Heart left ventricle (tissue), 16 donors: ENCODE data around the gene ARMH3. TPM values are rescaled to one million over a fixed set of nuclear protein-coding genes. Genes with fewer than 3 reads are reported as not detected.
A peak's percentile ranks its signal among the peaks of the same experiment; 100 is the strongest.

Experiments
- ATAC-seq, 4 donors: fragments of 200-7000 bp; cut with Tn5 transposase; one replicate each; pipeline ENCODE4 v1.9.1; 2020 to 2022; ENCODE audit warnings: moderate library complexity in 4 of 4, mild to moderate bottlenecking in 3 of 4, moderate number of reproducible peaks in 1 of 4
- DNase-seq, 5 donors: peaks; one replicate each; pipeline ENCODE4 v3.0.0-alpha.2; 2020
- H3K27ac ChIP-seq, 12 donors: fragments of 200-600 bp; sonication (generic) in 4 of 12; one replicate each; pipeline versions ENCODE4 v1.5.0 to v1.8.0; 2016 to 2022; ENCODE audit warnings: mild to moderate bottlenecking in 2 of 12
- H3K27me3 ChIP-seq, 9 donors: fragments of 200-600 bp; sonication (generic) in 2 of 9; one replicate each; pipeline versions ENCODE4 v1.5.1 to v1.8.0; 2016 to 2022; ENCODE audit warnings: mild to moderate bottlenecking in 3 of 9
- H3K36me3 ChIP-seq, 9 donors: fragments of 200-600 bp; sonication (generic) in 2 of 9; one replicate each; pipeline versions ENCODE4 v1.5.0 to v1.8.0; 2018 to 2022; ENCODE audit warnings: mild to moderate bottlenecking in 2 of 9
- H3K4me1 ChIP-seq, 12 donors: fragments of 200-600 bp; sonication (generic) in 4 of 12; one replicate each; pipeline versions ENCODE4 v1.5.0 to v1.8.0; 2016 to 2022; ENCODE audit warnings: mild to moderate bottlenecking in 3 of 12
- H3K4me3 ChIP-seq, 12 donors: fragments of 200-600 bp; sonication (generic) in 4 of 12; one replicate each; pipeline versions ENCODE4 v1.5.0 to v1.8.0; 2017 to 2022; ENCODE audit warnings: mild to moderate bottlenecking in 9 of 12, moderate library complexity in 4 of 12
- H3K9me3 ChIP-seq, 12 donors: fragments of 200-600 bp; sonication (generic) in 4 of 12; one replicate each; pipeline versions ENCODE4 v1.5.0 to v1.8.0; 2016 to 2022; ENCODE audit warnings: mild to moderate bottlenecking in 1 of 12
- CTCF ChIP-seq, 12 donors: fragments of 200-600 bp; sonication (generic) in 4 of 12; IDR thresholded peaks; one replicate each; pipeline versions ENCODE4 v1.5.0 to v1.8.0; 2018 to 2022; ENCODE audit warnings: antibody characterized with exemption in 12 of 12, mild to moderate bottlenecking in 5 of 12
- POLR2A ChIP-seq, 2 donors: fragments of 450-650 bp; IDR thresholded peaks; one replicate each; pipeline ENCODE4 v1.6.1; 2017; ENCODE audit warnings: antibody characterized with exemption in 2 of 2, mild to moderate bottlenecking in 2 of 2, moderate library complexity in 2 of 2
- WGBS, 4 donors: extraction: QIAGEN DNeasy Blood & Tissue Kit in 2 of 4; methylation state at CpG; one replicate each; pipeline versions ENCODE4 v1.1.5 to v1.1.7; 2013 to 2018; 5-methylcytosine and 5-hydroxymethylcytosine counted together
- intact Hi-C, 10 donors: fragments of 100-400 bp; cut with DNase I; formaldehyde crosslinking; loops; one replicate each; pipeline versions ENCODE4 v1.11.1 to v1.14.2; 2022
- polyA plus RNA-seq, 2 donors: library from polyadenylated mRNA; stranded (reverse); fragments of 200-250 nt; gene quantifications; one replicate each; pipeline ENCODE4 v1.2.3, GENCODE V29; 2013
- total RNA-seq, 9 donors: library from RNA; depleted of rRNA in 2 of 9; stranded (reverse); fragments of >200 nt in 2 of 9; fragmentation: NEBNext Ultra II Directional in 3 of 9; extraction: Animal tissue kit (Norgen Biotek cat#: 25700) in 3 of 9; gene quantifications; one replicate each; pipeline versions ENCODE4 v1.1.0 to v1.2.4, GENCODE V29; 2016 to 2023
- donor health status: ischemic (EF 13 %, LVEDD 7.1; RV severe dilation, severe dysfunction).
- donor health status: healthy with polysubstance abuse.
- donor health status: DM: no; HTN: yes; CAD: no.
- donor health status: DM: no; HTN: no; CAD: no.
- donor health status: ischemic (EF 25% LVEDD 6.9; RV normal size, moderate dysfunction).
- donor health status: ischemic (EF 25% LVEDD 5.7; RV mildly dilated, moderate dysfunction).
- donor health status: healthy.
- donor health status: DM: yes; HTN: yes; CAD: no.
- donor health status: ischemic (EF 35%, LVEDD 5.7; RV mildly dilated, moderate dysfunction).
- donor health status: nonischemic (EF 11% LVEDD 7.7; RV severe dilation, severe dysfunction).
- donor health status: DM: yes; HTN: yes; CAD: no.
- donor health status: PGD.
- donor health status: ischemic (EF 29% LVEDD 5.4; RV normal size, mild dysfunction).
- donor health status: nonischemic (EF 23%, LVEDD 6.1; RV moderate dilation, normal function).

Gene ARMH3
- total and polyA plus RNA-seq, 11 donors = 28.5 to 84.2 (median 43.9) TPM

- no peak for TF ChIP-seq POLR2A (IDR thresholded peaks at IDR 0.05)
- no peak for TF ChIP-seq CTCF (IDR thresholded peaks at IDR 0.05)
- peaks cover 2 to 64% (median 20%) of the 10 kb centered on the region in 12 donors for H3K4me1 ChIP-seq
- H3K27me3 ChIP-seq = no peaks in the 10 kb centered on the region
- intact Hi-C loops = loop anchor here in 5 of 10 donors (5.0 to 10.0 kb wide), 3 partner anchors 71 to 76 kb away; no protein-coding TSS in a partner anchor
- DNase-seq (no peak), ATAC-seq (no peak)
- 87 to 95% (median 92%) methylated on average over 2 of the region's 2 CpGs for WGBS, 4 donors
- peaks cover 0 to 53% (median 25%) of the 10 kb centered on the region in 9 donors for H3K36me3 ChIP-seq
- no peak overlapping the region for H3K4me3 ChIP-seq
- H3K9me3 ChIP-seq = no peaks in the 10 kb centered on the region
- H3K27ac ChIP-seq = peak overlapping the region in 11 of 12 donors; percentile 11 to 91 (median 68)
Observed at GRCh38 chr10:101968286-101968939, 87.6 kb downstream of the ARMH3 start.

- Histone ChIP-seq H3K36me3 (peaks cover 0 to 52% (median 27%) of the 10 kb centered on the region in 9 donors), H3K9me3 (no peaks in the 10 kb centered on the region), H3K27ac (peak overlapping the region in 11 of 12 donors; percentile 19 to 91 (median 80)), H3K4me3 (no peak overlapping the region), H3K27me3 (no peaks in the 10 kb centered on the region), H3K4me1 (peaks cover 0 to 57% (median 15%) of the 10 kb centered on the region in 12 donors)
- ATAC-seq (peak in 3 of 4 donors; percentile 24 to 33 (median 32)), DNase-seq (peak in 1 of 5 donors; percentile 36)
- intact Hi-C loops = loop anchor here in 6 of 10 donors (2.0 to 10.0 kb wide), 4 partner anchors 70 to 81 kb away; no protein-coding TSS in a partner anchor
- no peak for TF ChIP-seq POLR2A (IDR thresholded peaks at IDR 0.05)
- TF ChIP-seq CTCF (IDR thresholded peaks at IDR 0.05) = no peak
- WGBS, 4 donors = 59 to 73% (median 72%) methylated on average over 3 of the region's 3 CpGs
Observed at GRCh38 chr10:101967713-101968112, 88.3 kb downstream of the ARMH3 start.

- peaks cover 0 to 48% (median 21%) of the 10 kb centered on the region in 9 donors for H3K36me3 ChIP-seq
- WGBS, 4 donors = 54 to 68% (median 66%) methylated on average over 2 of the region's 2 CpGs
- peak overlapping the region in 1 of 12 donors; percentile 7 for H3K4me3 ChIP-seq
- TF ChIP-seq POLR2A (IDR thresholded peaks at IDR 0.05) = no peak
- TF ChIP-seq CTCF (IDR thresholded peaks at IDR 0.05) = no peak
- intact Hi-C loops = loop anchor here in 6 of 10 donors (2.0 to 10.0 kb wide), 4 partner anchors 70 to 80 kb away; no protein-coding TSS in a partner anchor
- ATAC-seq (peak; percentile 48 to 89 (median 83)), DNase-seq (peak in 4 of 5 donors; percentile 24 to 61 (median 34))
- H3K9me3 ChIP-seq = no peaks in the 10 kb centered on the region
- H3K27me3 ChIP-seq = no peaks in the 10 kb centered on the region
- H3K4me1 ChIP-seq = peaks cover 0 to 52% (median 15%) of the 10 kb centered on the region in 12 donors
- peak overlapping the region; percentile 33 to 91 (median 77) for H3K27ac ChIP-seq
Observed at GRCh38 chr10:101967119-101967518, 88.9 kb downstream of the ARMH3 start.

DNA sequence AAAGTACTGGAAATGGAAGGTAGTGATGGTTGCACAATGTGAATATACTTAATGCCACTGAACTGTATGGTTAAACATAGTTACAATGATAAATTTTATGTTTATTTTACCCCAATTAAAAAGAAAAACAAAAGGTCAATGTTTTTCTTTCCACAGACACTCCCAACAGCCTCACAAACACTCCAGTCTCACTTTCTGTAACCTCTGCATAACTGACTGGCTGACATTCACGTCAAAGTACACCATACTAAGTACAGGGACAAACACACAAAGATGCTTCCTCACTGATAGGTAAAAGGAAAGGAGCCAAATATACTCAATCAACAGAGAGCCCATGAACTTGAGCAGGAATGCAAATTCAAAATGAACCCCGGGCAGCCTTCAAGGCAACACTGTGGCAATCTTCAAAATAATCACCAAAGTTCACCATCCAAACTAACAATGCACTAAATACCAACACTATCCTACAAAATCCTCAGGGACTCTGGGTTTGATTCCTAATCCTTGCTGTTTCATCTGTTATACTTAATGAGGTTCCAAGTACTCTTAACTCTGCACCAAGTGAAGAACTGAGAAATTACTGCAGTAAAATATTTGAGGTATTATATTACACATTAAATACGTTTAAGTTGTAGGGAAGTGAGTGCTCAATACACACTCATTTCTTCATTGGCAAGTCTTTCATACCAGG lies 90.8 kb downstream of the ARMH3 start:
- peaks cover 0 to 30% (median 11%) of the 10 kb centered on the region in 9 donors for H3K36me3 ChIP-seq
- WGBS, 4 donors = 29 to 41% (median 37%) methylated on average over 3 of the region's 3 CpGs
- no peak for TF ChIP-seq POLR2A (IDR thresholded peaks at IDR 0.05)
- no peak for TF ChIP-seq CTCF (IDR thresholded peaks at IDR 0.05)
- H3K27me3 ChIP-seq = no peaks in the 10 kb centered on the region
- peaks cover 0 to 62% (median 22%) of the 10 kb centered on the region in 12 donors for H3K4me1 ChIP-seq
- intact Hi-C loops = loop anchor here in 5 of 10 donors (5.0 to 10.0 kb wide), 3 partner anchors 68 to 73 kb away; no protein-coding TSS in a partner anchor
- H3K4me3 ChIP-seq = no peak overlapping the region
- H3K9me3 ChIP-seq = no peaks in the 10 kb centered on the region
- ATAC-seq (peak; percentile 27 to 38 (median 30)), DNase-seq (no peak)
- H3K27ac ChIP-seq = peak overlapping the region; percentile 42 to 91 (median 68)
